NCI-H128 (cell line): ENCODE measurements around the gene PRKCH.
"Not testable (repeated sequence)": the region's sequence is repeated elsewhere in the genome, so short reads cannot be mapped to it uniquely, and the experiment has no call there.

Source experiments
- DNase-seq: peaks from one replicate; lab custom pipeline; 2025; ENCODE audit not compliant: unreplicated experiment; lab: John Stamatoyannopoulos, UW

Gene PRKCH

GRCh38 chr14:61451891-61452400 lies 130.6 kb downstream of the PRKCH start:
- no peak for DNase-seq

- DNase-seq, result no peak
These were observed 131.1 kb downstream of the PRKCH start for GRCh38 chr14:61452452-61452851.

DNA sequence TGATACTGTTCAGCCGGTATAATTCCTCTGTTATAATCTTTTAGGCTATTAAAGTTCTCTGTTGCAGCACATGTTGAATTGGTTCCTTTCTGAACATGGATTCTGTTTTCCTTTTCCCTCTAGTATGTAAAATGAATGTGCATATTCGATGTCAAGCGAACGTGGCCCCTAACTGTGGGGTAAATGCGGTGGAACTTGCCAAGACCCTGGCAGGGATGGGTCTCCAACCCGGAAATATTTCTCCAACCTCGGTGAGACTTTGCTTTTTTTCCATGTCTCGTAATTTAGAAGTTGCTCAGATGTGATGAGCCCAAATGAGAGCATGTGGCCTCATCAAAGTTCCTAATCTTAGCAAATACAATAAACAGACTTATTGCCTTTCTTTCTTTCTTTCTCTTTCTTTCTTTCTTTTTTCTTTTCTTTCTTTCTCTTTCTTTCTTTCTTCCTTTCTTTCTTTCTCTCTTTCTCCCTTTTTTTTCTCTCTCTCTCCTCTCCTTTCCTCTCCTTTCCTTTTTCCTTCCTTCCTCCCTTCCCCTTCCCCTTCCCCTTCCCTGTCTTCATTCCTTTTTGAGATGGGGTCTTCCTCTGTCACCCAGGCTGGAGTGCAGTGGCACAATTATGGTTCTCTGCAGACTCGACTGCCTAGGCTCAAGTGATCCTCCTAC lies 131.9 kb downstream of the PRKCH start:
- no peak for DNase-seq

DNA sequence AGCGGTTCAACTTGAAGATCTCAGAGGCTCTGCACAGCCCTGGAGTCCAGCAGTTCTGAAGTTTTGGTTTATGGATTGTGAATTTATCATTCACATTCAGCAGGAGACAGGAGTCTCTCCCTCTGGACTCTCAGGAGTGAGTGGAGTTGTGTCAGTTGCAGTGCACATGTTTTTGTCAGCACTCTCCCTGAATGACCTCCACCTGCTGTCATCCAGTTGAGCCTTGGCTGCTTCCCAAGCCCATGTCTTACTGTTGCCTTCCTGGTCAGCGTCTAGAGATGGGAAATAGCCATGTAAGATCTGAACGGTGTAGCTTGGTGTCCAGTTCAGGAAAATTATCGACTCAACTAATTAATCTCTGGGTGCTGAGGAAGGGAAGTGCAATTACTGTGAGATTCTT lies 133.2 kb downstream of the PRKCH start:
- no peak for DNase-seq

- DNase-seq, result no peak
These were observed 134.0 kb downstream of the PRKCH start for GRCh38 chr14:61455351-61455750.

- peak; percentile 77 for DNase-seq
These were observed 135.3 kb downstream of the PRKCH start for GRCh38 chr14:61456720-61457119.

DNA sequence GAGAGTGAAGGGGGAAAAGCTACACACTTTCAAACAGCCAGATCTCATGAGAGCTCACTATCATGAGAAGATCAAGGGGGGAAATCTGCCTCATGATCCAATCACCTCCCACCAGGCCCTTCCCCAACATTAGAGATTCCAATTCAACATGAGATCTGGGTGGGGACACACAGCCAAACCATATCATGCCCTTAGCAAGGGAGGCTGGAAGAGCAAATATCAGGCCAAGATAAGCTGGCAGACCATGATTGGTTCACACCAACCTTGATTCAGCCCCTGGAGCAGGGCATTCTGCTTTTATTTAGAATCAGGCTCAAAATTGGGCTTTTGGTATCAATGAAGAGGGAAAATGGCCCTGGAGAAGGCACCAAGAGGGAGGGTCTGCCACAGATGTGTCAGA lies 137.4 kb downstream of the PRKCH start:
- no peak for DNase-seq

DNA sequence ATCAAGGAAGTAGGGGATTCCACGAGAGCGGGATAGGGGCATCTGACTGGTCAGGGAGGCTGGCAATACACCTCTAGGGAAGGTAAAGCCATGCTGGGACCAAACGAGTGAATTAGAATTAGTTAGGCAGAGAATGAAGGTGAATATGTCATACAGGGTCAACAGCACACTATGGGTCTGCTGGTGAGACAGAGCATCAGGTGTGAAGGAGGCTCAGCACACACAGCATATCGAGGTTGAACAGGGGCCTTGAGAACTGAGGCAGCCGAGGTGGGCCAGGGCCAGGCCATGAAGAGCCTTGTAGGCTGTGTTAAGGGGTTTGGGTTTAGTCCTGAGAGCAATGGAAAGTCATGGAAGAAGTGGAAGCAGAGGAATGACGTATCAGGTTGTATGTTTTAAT lies 137.8 kb downstream of the PRKCH start:
- DNase-seq, result no peak

GRCh38 chr14:61460063-61460462 lies 138.7 kb downstream of the PRKCH start:
- no peak for DNase-seq

DNA sequence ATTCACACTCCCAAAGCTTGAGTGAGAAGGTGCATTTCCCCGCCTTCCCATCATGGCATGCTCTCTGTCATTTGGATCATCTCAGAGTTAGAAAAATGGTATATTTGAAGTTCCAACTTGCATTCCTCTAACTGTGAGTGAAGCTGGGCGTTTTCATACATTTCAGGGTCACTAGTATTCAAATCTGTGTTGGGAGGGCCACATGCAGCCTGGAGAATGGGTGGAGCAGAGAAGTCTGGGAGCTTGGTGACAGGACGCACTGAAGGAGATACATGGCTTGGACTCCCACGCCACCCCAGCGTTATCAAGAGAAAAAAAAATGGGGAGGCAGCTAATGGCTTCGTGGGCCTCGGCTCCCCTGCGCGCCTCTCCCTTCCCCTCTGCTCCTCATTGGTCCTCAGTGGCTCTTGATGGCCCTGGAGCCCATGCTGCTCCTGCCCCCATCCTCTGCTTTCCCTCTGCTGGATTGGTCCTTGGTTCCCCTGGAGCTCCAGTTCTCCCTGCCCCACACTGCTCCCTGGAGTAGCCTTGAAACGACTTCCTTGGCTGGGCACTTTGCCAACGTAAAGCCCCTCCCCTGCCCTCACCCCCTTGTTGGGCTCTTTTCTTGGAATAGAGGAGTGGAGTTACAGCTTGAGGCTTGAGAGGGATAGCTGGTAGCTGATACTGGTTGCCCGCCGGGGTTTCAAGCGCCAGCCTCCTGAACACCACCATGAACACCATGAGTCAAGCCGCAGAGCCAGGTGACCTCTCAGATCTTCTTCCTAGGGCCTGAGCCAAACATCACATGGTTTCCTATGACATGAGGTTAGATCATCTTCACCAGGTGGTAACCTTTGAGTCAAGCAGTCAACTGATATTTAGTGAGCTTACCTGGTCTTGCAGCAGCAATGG lies 139.6 kb downstream of the PRKCH start:
- DNase-seq, result no peak

GRCh38 chr14:61461808-61462275 lies 140.5 kb downstream of the PRKCH start:
- peak; percentile 51 for DNase-seq

DNA sequence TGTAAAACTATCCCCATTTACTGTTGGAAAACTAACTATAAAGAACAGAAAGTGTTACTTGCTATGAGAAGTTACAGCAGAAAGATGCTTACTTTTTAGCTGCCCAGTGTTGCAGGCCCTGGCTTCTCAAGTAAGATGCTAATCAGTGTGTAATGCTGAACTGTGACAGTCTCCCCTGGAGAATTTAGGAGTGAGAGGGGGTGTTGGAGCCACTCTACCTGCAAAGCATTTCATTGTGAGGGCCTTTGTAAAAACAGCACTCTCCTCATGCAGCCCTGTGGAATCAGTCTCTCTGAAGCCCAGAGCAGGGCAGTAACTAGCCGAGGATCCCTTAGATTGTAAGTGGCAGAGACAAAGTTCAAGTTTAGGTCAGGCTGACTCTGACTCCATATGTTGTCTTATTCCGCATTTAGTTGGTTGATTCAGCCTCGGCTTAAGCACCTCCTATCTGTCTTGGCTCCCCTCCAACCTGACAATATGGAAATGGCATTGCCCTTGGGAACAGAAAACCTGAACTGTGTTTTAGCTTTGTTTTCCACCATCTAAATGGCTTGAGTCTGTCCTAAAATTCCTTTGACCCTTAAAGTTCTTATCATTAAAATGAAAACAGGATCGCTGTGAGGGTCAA lies 141.3 kb downstream of the PRKCH start:
- no peak for DNase-seq

DNA sequence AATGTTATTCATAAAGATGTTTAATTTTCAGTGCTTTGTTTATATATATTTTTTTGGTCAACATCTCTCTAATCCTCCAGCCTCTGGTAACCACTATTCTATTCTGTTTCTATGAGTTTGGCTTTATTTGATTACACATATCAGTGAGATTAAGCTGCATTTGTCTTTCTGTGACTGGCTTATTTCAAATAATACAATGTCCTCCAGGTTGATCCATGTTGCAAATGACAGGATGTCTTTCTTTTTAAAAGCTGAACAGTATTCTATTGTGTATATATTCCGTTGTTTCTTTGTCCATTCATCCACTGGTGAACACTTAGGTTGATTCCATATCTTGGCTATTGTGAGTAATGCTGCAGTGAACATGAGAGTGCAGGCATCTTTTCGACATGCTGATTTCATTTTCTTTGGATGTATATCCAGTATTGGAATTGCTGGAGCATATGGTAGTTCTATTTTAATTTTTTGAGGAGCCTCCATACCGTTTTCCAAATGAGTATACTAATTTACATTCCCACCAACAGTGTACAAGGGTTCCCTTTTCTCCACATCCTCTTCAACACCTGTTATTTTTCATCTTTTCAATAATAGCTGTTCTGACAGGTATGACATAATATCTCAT lies 142.4 kb downstream of the PRKCH start:
- DNase-seq, result no peak

GRCh38 chr14:61464539-61465320 lies 143.4 kb downstream of the PRKCH start:
- DNase-seq, result not testable (repeated sequence)

DNA sequence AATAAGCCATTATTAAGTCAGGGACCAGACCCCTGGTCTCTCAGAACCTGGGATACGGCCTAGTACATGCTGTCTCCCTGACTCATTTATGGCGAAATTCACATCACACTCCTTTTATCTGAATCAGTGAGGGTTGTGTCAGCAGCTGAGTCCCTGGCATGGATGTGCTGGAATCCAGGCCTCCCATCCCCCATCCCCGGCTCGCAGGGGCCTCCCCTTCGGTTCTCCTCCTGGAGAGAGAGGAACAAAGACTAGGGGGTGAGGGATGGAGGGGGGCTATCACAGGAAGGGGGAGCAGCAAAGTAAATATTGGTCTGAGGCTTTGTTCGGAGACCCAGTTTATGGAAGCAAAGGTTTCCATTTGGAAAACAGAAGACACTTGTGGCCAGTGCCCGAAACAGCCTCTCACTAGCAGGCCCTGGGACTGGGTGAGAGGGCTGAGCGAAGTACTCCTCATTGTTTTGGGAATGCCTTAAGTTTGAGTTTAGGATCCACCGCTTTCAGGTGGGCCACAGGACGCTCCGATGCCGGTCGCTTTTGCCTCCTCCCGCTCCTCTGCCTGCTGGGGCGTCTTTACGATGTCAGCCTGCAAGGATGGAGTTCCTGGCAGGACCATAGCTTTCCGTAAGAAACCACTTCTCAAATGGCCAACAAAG lies 145.0 kb downstream of the PRKCH start:
- DNase-seq, result no peak

GRCh38 chr14:61466905-61467280 lies 145.5 kb downstream of the PRKCH start:
- no peak for DNase-seq

GRCh38 chr14:61467296-61467695 lies 145.9 kb downstream of the PRKCH start:
- DNase-seq, result no peak

DNA sequence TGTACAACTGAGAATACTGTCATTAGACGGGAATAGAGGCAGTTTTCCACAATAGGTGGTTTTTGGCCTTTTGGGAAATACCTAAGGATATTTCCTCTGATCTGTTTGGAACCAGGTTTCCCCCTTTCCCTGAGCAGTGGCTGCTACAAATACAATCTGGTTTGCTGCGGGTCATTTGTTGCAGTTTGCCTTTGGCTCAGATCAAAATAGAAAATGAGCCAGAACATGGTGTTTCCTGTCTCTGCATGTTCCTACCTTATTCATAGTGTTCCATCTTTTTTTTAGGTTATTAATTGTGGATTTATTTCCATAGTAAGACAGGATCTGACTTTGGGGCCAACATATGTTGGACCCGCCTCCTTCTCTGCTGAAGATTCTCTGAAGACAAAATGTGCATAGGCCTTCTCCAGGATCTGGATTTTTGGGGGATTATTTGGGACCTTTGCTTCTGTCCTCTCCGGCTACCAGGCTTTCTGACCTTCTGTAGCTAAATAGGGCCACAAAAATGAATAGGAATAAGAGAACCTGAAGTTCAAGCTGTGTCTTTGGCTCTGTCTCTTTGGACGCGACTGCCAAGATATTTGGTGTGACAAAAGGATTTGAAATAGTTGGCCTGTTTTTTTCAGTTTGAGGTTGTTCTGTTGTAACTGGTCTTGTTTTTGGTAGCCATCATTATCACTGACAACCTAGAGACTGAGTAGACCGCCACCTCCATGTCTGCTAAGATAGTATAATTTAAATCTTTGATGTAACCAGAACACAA lies 146.9 kb downstream of the PRKCH start:
- DNase-seq, result no peak

DNA sequence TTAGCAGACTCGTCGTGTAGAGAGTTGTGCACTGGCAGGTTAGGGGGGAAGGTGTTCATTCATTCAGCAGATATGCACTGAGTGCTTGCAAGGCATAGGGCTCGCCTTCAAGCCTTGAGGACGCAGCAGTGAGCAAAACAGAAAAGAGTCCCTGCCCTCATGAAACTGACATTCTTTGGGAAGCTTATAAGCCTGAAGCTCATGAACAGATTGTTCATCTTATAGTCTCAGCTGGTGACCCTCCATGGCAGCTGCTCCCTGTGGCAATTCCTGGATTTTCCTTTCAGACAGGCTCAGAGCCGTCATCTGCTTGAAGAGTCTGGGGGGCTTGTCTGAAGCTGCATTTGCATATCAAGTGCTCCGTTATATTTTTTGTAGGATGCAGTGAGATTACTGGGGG lies 148.4 kb downstream of the PRKCH start:
- DNase-seq, result no peak
